HFF-Myc (cell line): Measurements from ENCODE around the gene GNPAT.

ENCODE experiments used
- DNase-seq: peaks from one replicate; pipeline ENCODE4 v3.0.0-alpha.2; 2011; ENCODE audit warnings: low read depth; ENCODE audit errors: extremely low read depth
- H3K4me3 ChIP-seq: replicated peaks from 2 replicates; pipeline ENCODE4 v1.5.1; 2011; ENCODE audit warnings: low read depth, mild to moderate bottlenecking, control low read depth, low read length
- TF ChIP-seq, protein P1 (sequence below): IDR thresholded peaks from 2 replicates; pipeline ENCODE4 v1.5.1; 2012; ENCODE audit warnings: mild to moderate bottlenecking, low read depth, low read length, control low read depth; ENCODE audit errors: missing control alignments

The GNPAT gene

DNA sequence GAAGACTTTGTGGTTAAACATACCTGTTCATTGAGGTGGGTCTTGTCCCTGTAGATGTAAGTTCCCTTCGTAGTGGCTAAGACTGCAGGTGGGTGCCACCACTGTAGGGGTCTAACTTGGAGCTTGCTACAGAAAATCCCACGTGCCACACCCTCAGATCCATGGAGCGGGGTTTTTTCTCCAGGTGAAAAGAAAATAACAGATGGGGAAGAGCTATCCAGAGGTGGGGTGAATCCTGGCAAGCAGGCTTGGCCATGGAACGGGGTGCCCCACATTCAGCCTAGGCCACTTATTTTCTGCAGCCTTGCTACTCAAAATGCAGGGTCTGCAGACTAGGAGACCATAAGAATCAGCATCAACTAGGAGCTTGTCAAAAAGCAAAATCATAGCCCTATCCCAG, 72.6 kb downstream of the GNPAT start:
- TF ChIP-seq, protein P1, sequence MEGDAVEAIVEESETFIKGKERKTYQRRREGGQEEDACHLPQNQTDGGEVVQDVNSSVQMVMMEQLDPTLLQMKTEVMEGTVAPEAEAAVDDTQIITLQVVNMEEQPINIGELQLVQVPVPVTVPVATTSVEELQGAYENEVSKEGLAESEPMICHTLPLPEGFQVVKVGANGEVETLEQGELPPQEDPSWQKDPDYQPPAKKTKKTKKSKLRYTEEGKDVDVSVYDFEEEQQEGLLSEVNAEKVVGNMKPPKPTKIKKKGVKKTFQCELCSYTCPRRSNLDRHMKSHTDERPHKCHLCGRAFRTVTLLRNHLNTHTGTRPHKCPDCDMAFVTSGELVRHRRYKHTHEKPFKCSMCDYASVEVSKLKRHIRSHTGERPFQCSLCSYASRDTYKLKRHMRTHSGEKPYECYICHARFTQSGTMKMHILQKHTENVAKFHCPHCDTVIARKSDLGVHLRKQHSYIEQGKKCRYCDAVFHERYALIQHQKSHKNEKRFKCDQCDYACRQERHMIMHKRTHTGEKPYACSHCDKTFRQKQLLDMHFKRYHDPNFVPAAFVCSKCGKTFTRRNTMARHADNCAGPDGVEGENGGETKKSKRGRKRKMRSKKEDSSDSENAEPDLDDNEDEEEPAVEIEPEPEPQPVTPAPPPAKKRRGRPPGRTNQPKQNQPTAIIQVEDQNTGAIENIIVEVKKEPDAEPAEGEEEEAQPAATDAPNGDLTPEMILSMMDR: no peak
- no peak overlapping the region for H3K4me3 ChIP-seq
- no peak for DNase-seq

DNA sequence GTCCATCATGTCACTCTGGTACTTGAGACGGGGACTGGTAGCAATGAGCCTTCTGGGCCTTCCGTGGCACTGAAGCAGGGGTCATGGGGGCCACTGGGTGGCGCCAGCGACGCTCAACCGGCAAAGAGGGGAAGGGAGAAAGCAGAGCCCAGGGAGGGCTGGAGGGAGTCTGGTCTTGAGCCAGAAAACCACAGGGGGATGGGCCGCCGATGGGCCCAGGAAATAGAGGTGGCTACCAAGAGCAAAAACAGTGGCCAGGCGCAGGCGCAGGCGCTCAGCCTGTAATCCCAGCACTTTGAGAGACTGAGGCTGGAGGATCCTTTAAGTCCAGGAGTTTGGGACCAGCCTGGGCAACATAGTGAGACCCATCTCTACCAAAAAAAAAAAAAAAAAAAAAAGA, 74.9 kb downstream of the GNPAT start:
- TF ChIP-seq, protein P1: peak; percentile 69
- DNase-seq: no peak
- H3K4me3 ChIP-seq: no peak overlapping the region

DNA sequence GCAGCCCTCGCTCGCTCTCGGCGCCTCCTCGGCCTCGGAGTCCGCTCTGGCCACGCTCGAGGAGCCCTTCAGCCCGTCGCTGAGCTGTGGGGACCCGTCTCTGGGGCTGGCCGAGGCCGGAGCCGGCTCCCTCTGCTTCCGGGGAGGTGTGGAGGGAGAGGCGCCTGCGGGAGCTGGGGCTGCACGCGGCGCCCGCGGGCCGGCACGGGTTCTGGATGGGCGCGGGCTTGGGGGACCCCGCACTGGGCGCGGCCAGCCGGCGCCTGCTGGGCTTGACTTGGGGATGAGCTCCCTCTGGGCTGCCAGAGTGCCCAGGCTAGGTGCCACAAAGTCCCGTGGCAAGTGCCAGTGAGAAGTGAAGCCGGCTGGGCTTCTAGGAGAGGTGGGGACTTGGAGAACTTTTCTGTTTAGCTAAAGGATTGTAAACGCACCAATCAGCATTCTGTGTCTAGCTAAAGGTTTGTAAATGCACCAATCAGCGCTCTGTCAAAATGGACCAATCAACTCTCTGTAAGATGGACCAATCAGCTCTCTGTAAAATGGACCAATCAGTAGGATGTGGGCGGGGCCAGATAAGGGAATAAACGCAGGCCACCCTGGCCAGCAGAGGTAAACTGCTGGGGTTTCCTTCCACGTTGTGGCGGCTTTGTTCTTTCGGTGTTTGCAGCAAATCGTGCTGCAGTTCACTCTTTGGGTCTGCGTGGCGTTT, 76.4 kb downstream of the GNPAT start:
- TF ChIP-seq, protein P1: no peak
- H3K4me3 ChIP-seq: no peak overlapping the region

DNA sequence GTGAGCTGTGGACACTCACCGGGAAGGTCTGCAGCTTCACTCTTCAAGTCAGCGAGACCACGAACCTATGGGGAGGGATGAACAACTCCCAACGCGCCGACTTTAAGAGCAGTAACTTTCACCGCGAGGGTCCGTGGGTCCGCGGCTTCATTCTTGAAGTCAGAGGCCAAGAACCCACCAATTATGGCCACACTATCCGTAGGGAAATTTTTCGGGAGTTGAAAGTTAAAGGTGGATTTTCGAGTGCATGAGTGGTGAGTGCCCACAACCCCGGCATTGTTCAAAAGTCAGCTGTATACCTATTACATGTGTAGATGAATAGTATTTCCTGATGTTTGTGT, 77.0 kb downstream of the GNPAT start:
- no peak for DNase-seq
- H3K4me3 ChIP-seq: no peak overlapping the region
- TF ChIP-seq, protein P1: no peak

More for the DNA sequence above, 76.4 kb downstream of the GNPAT start:
- DNase-seq: no peak

DNA sequence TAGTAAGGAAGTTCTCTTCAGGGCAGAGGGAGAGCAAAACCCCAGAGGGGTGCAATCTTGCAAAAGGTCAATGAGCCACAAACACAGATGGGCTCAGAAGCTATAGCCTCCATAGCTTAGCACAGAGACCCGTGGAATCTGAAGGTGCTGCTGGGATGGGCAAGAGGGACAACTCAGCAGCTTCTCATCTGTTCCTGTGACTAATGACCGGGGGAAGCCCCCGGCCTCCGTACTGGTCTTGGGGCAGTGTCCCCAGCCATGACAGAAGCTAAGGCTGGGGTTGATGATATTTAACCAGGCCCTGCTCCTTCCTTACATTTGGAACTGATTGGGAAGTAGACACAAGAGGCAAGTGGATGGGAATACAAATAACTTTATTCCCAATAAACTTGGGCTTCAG, 77.6 kb downstream of the GNPAT start:
- no peak overlapping the region for H3K4me3 ChIP-seq
- TF ChIP-seq, protein P1: no peak
- DNase-seq: no peak

DNA sequence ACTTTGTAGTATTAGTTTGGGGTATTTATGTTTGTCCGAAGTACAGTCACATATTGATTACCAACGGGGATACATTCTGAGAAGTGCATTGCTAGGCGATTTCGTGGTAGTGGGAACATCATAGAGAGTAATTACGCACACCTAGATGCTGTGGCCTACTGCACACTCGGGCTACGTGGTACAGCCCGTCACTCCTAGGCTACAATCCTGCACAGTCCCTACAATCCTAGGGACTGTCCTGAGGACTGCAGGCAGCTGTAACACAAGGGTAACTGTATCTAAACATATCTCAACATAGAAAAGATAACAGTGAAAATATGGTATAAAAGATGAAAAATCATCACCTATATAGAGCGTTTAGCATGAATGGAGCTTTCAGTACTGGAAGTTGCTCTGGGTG, 78.1 kb downstream of the GNPAT start:
- DNase-seq: no peak
- TF ChIP-seq, protein P1: no peak
- no peak overlapping the region for H3K4me3 ChIP-seq

DNA sequence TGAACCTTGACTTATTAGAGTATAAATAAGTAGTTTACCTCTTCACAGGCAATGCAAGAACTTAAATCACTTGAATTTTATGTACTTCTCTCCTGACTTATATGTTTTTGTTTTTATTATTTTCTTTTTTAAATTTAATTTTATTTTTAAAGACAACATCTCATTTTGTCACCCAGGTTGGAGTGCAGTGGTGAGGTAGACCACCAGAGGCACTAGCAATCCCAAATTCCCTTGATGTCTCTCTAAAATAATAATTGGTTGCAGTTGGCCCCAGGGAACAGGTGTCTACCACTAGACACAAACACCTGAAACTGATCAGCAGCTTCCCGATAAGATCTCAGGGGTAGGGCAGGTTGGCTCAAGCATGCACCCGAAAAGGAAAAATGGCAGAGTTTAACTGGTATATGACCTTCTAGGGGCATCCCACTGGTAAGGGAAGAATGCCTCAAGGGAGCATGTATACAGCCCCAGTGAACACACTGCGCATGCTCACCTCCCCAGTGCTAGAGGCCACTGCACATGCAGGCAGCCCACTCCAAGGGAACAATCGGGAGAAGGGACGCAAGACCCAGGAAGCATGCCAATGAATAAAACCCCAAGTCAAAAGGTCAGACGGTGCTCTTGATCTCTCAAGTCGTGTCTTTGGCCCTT, 82.0 kb downstream of the GNPAT start:
- TF ChIP-seq, protein P1: peak; percentile 9

More for the DNA sequence above, 82.0 kb downstream of the GNPAT start:
- no peak overlapping the region for H3K4me3 ChIP-seq
- no peak for DNase-seq
